GM12878 (cell line): ENCODE measurements around the gene WWP2. TPM values are rescaled to one million over a fixed set of nuclear protein-coding genes. Genes with fewer than 3 reads are reported as not detected.

Source experiments
- ATAC-seq: fragments of 200-7000 bp; cut with Tn5 transposase; 3 replicates; pipeline ENCODE4 v1.9.1; 2020; ENCODE audit warnings: mild to moderate bottlenecking, moderate library complexity
- BruUV-seq: library from RNA; stranded (reverse); fragments of 400-500 nt; replicated peaks from 2 replicates; lab custom pipeline; 2021; lab: Mats Ljungman, UMichigan
- CTCF ChIA-PET: fragments of 300-600 bp; sonication (Branson Sonifier 250); formaldehyde crosslinking; extraction: SDS; loops from one replicate; lab custom pipeline; 2021; ENCODE audit warnings: inconsistent platforms; lab: Yijun Ruan, JAX
- POLR2A ChIA-PET: fragments of 350-600 bp; formaldehyde crosslinking; extraction: SDS; loops from one replicate; lab custom pipeline; 2021; ENCODE audit warnings: inconsistent platforms; lab: Charles Lee
- RAD21 ChIA-PET: fragments of 300-600 bp; sonication (Branson Sonifier 250); formaldehyde crosslinking; loops from one replicate; lab custom pipeline; 2023; ENCODE audit warnings: antibody characterized with exemption; ENCODE audit not compliant: unreplicated experiment; lab: Charles Lee
- SMC1A ChIA-PET: fragments of 300-600 bp; sonication (Branson Sonifier 250); formaldehyde crosslinking; loops from one replicate; lab custom pipeline; 2023; ENCODE audit not compliant: unreplicated experiment, uncharacterized antibody; lab: Charles Lee
- DNase-seq: peaks from one replicate; pipeline ENCODE4 v3.0.0-alpha.2; 2011; ENCODE audit warnings: low read depth, low spot score
- FAIRE-seq: peaks from 3 replicates; lab custom pipeline; 2011; peaks lifted over from hg19 to GRCh38; lab: Jason Lieb, UNC
- H2AFZ ChIP-seq: 2 replicates; pipeline ENCODE4 v1.6.0; 2011; ENCODE audit warnings: low read depth, low read length, control low read depth; ENCODE audit not compliant: control insufficient read depth
- H3K27ac ChIP-seq: 2 replicates; pipeline ENCODE4 v1.5.1; 2011; ENCODE audit warnings: control low read depth; ENCODE audit not compliant: control insufficient read depth, insufficient read depth
- H3K27me3 ChIP-seq, 2 experiments: replicated peaks in 1 of 2; 2 replicates each; pipeline versions ENCODE4 v1.6.0 to v1.6.1; 2011; ENCODE audit warnings: low read length in 1 of 2; ENCODE audit not compliant: control insufficient read depth in 2 of 2, insufficient read depth in 2 of 2
- H3K36me3 ChIP-seq, 2 experiments: 2 replicates each; pipeline ENCODE4 v1.5.1; 2011; ENCODE audit warnings: low read length in 1 of 2; ENCODE audit not compliant: control insufficient read depth in 2 of 2, insufficient read depth in 2 of 2
- H3K4me1 ChIP-seq: 2 replicates; pipeline ENCODE4 v1.6.1; 2011; ENCODE audit warnings: mild to moderate bottlenecking, low read length, moderate library complexity, mixed read lengths; ENCODE audit not compliant: control insufficient read depth, insufficient read depth
- H3K4me2 ChIP-seq: 2 replicates; pipeline ENCODE4 v1.6.0; 2011; ENCODE audit warnings: control low read depth; ENCODE audit not compliant: control insufficient read depth, insufficient read depth
- H3K4me3 ChIP-seq: fragments of 200-600 bp; sonication (generic); 2 replicates; pipeline ENCODE4 v1.5.1; 2016
- H3K79me2 ChIP-seq: 2 replicates; pipeline ENCODE4 v1.6.0; 2011; ENCODE audit warnings: low read length; ENCODE audit not compliant: control insufficient read depth, insufficient read depth
- H3K9ac ChIP-seq: 2 replicates; pipeline ENCODE4 v1.8.0; 2011; ENCODE audit warnings: low read length, control low read depth, mixed read lengths; ENCODE audit not compliant: control insufficient read depth, insufficient read depth
- H3K9me3 ChIP-seq: replicated peaks from 3 replicates; pipeline ENCODE4 v1.5.1; 2011; ENCODE audit warnings: mild to moderate bottlenecking, low read length; ENCODE audit not compliant: control insufficient read depth, insufficient read depth
- H4K20me1 ChIP-seq: 2 replicates; pipeline ENCODE4 v1.6.0; 2011; ENCODE audit not compliant: control insufficient read depth, insufficient read depth
- CHD1 ChIP-seq: IDR thresholded peaks from 2 replicates; pipeline ENCODE4 v1.6.1; 2012; ENCODE audit warnings: low read depth, low read length, improper control_type of control experiment
- CHD2 ChIP-seq: IDR thresholded peaks from 2 replicates; pipeline ENCODE4 v1.6.1; 2011; ENCODE audit warnings: low read depth, low read length, improper control_type of control experiment, borderline replicate concordance
- HDGF ChIP-seq: fragments of 450-650 bp; IDR thresholded peaks from 2 replicates; pipeline ENCODE4 v1.6.1; 2016; ENCODE audit warnings: antibody characterized with exemption
- MEF2B ChIP-seq: fragments of 450-650 bp; IDR thresholded peaks from 2 replicates; pipeline ENCODE4 v1.6.1; 2018; ENCODE audit warnings: mild to moderate bottlenecking, moderate library complexity; ENCODE audit not compliant: partially characterized antibody, poor library complexity, severe bottlenecking
- NFXL1 ChIP-seq: fragments of 450-650 bp; IDR thresholded peaks from 2 replicates; pipeline ENCODE4 v1.6.1; 2017; ENCODE audit warnings: antibody characterized with exemption, mild to moderate bottlenecking, borderline replicate concordance
- RFX5 ChIP-seq: IDR thresholded peaks from 2 replicates; pipeline ENCODE4 v1.6.1; 2011; ENCODE audit warnings: low read depth, low read length, improper control_type of control experiment
- STAT1 ChIP-seq: fragments of 450-650 bp; conservative IDR thresholded peaks from 2 replicates; pipeline ENCODE4 v1.6.1; 2014; ENCODE audit warnings: antibody characterized with exemption, mild to moderate bottlenecking
- SUZ12 ChIP-seq: fragments of 200-600 bp; sonication (generic); IDR thresholded peaks from one replicate; pipeline ENCODE4 v1.6.1; 2018; ENCODE audit warnings: antibody characterized with exemption, mild to moderate bottlenecking; ENCODE audit not compliant: unreplicated experiment
- WGBS: methylation state at CpG from one replicate; pipeline ENCODE4 v1.1.6; 2016; ENCODE audit warnings: low lambda C conversion rate; ENCODE audit not compliant: insufficient replicate concordance, insufficient coverage; ENCODE audit errors: missing lambda C conversion rate; 5-methylcytosine and 5-hydroxymethylcytosine counted together
- in situ Hi-C: fragments of 300-500 bp; cut with MboI; formaldehyde crosslinking; loops from 9 replicates; pipeline ENCODE4 v1.14.3; 2018; ENCODE audit warnings: mixed read lengths
- intact Hi-C: fragments of 100-400 bp; cut with micrococcal nuclease; formaldehyde crosslinking; loops from one replicate; pipeline ENCODE4 v1.14.2; 2022; ENCODE audit not compliant: unreplicated experiment
- polyA plus RNA-seq, 11 experiments: library from polyadenylated mRNA; depleted of rRNA in 4 of 11; unstranded in 6 of 11; stranded (reverse) in 5 of 11; fragments of >200 nt; fragmentation: Nextera tagmentation in 4 of 11; fragmentation: Illumina TruSeq in 1 of 11; extraction: Ambion mirVana in 4 of 11; extraction: Trizol in 1 of 11; gene quantifications; 1 replicate in 1 of 11; 2 replicates in 10 of 11; pipeline versions ENCODE4 v1.2.1 to v1.2.3, GENCODE V29; 2011 to 2016; ENCODE audit warnings: inconsistent platforms in 2 of 11, missing spikeins in 2 of 11, low read depth in 1 of 11
- total RNA-seq, 4 experiments: library from RNA; depleted of rRNA in 3 of 4; stranded (reverse); fragments of >200 nt in 3 of 4; fragmentation: Illumina TruSeq in 1 of 4; extraction: Trizol in 1 of 4; gene quantifications; 2 replicates each; pipeline versions ENCODE4 v1.2.1 to v1.2.3, GENCODE V29; 2013 to 2021
- TF ChIP-seq, protein P1 (sequence below): IDR thresholded peaks from 2 replicates; pipeline ENCODE4 v1.6.1; 2012; ENCODE audit warnings: improper control_type of control experiment, low read depth, low read length; ENCODE audit not compliant: insufficient replicate concordance
- TF ChIP-seq, protein P2 (sequence below): fragments of 450-650 bp; IDR thresholded peaks from 2 replicates; pipeline ENCODE4 v1.6.1; 2018; ENCODE audit warnings: mild to moderate bottlenecking, low read depth, moderate library complexity; ENCODE audit not compliant: partially characterized antibody
- TF ChIP-seq, protein P3 (sequence below): fragments of 450-650 bp; IDR thresholded peaks from 2 replicates; pipeline ENCODE4 v1.6.1; 2017; ENCODE audit warnings: mild to moderate bottlenecking, low read depth, inconsistent platforms; ENCODE audit not compliant: poor library complexity, severe bottlenecking

The WWP2 gene
- total and polyA plus RNA-seq, 10 of the 15 experiments (the other 5 are each of a cell fraction or from before 2014, with no cell fraction given), result 2.8 to 47.0 (median 23.8) TPM

DNA sequence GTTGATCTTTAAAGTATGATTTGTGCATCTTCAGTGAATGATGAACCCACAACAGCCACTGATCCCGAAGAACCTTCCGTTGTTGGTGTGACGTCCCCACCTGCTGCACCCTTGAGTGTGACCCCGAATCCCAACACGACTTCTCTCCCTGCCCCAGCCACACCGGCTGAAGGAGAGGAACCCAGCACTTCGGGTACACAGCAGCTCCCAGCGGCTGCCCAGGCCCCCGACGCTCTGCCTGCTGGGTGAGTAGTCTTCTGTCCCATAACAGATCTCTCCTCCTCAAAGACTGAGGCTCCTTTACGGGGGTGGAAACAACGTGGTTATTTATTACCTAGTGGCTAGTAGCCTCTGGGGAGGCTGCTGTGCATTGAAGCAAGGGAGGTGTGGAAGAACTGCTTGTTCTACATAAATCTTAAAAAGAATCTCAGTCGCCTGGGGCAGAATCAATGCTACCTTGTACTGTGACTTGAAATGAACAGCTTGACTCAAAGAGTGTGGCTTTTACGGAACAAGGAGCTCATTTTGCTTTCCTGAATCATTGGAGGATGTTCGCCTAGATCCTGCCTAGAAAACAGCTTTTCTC, 126.0 kb downstream of the WWP2 start:
- no peak overlapping the region for H3K4me2 ChIP-seq
- in situ Hi-C loops, result no loop called here
- BruUV-seq, result no TSS peak
- 73% methylated on average over 15 of the region's 15 CpGs for WGBS
- H4K20me1 ChIP-seq, result no peaks in the 10 kb centered on the region
- FAIRE-seq (no peak), DNase-seq (peak; percentile 2), ATAC-seq (peak; percentile 72)
- H3K27ac ChIP-seq, result no peak overlapping the region
- H3K4me3 ChIP-seq, result no peak overlapping the region
- H3K9ac ChIP-seq, result no peak overlapping the region
- ChIA-PET RAD21 (interaction anchor here (0.9 to 1.6 kb wide), 2 partner anchors 42 kb away, joined by 3 to 5 read pairs; no protein-coding TSS in a partner anchor), SMC1A (interaction anchor here (0.7 kb wide), 2 partner anchors 84 to 92 kb away, joined by 3 to 4 read pairs; no protein-coding TSS in a partner anchor), POLR2A (no interaction called here), CTCF (no interaction called here)
- H3K36me3 ChIP-seq, result no peaks in the 10 kb centered on the region; a peak in 3 of 4 replicates
- H2AFZ ChIP-seq, result no peak overlapping the region
- no peaks in the 10 kb centered on the region for H3K9me3 ChIP-seq
- no peaks in the 10 kb centered on the region for H3K27me3 ChIP-seq
- intact Hi-C loops, result no loop called here
- H3K4me1 ChIP-seq, result no peaks in the 10 kb centered on the region
- no peaks in the 10 kb centered on the region for H3K79me2 ChIP-seq
- TF ChIP-seq, protein P1, sequence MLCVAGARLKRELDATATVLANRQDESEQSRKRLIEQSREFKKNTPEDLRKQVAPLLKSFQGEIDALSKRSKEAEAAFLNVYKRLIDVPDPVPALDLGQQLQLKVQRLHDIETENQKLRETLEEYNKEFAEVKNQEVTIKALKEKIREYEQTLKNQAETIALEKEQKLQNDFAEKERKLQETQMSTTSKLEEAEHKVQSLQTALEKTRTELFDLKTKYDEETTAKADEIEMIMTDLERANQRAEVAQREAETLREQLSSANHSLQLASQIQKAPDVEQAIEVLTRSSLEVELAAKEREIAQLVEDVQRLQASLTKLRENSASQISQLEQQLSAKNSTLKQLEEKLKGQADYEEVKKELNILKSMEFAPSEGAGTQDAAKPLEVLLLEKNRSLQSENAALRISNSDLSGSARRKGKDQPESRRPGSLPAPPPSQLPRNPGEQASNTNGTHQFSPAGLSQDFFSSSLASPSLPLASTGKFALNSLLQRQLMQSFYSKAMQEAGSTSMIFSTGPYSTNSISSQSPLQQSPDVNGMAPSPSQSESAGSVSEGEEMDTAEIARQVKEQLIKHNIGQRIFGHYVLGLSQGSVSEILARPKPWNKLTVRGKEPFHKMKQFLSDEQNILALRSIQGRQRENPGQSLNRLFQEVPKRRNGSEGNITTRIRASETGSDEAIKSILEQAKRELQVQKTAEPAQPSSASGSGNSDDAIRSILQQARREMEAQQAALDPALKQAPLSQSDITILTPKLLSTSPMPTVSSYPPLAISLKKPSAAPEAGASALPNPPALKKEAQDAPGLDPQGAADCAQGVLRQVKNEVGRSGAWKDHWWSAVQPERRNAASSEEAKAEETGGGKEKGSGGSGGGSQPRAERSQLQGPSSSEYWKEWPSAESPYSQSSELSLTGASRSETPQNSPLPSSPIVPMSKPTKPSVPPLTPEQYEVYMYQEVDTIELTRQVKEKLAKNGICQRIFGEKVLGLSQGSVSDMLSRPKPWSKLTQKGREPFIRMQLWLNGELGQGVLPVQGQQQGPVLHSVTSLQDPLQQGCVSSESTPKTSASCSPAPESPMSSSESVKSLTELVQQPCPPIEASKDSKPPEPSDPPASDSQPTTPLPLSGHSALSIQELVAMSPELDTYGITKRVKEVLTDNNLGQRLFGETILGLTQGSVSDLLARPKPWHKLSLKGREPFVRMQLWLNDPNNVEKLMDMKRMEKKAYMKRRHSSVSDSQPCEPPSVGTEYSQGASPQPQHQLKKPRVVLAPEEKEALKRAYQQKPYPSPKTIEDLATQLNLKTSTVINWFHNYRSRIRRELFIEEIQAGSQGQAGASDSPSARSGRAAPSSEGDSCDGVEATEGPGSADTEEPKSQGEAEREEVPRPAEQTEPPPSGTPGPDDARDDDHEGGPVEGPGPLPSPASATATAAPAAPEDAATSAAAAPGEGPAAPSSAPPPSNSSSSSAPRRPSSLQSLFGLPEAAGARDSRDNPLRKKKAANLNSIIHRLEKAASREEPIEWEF, result no peak
- TF ChIP-seq STAT1 (no peak), NFXL1 (no peak), RFX5 (no peak), SUZ12 (no peak), CHD1 (no peak), MEF2B (peak; percentile 70), CHD2 (no peak), HDGF (peak; percentile 24; the same call in 1 of the 2 replicates)
- TF ChIP-seq, protein P2, sequence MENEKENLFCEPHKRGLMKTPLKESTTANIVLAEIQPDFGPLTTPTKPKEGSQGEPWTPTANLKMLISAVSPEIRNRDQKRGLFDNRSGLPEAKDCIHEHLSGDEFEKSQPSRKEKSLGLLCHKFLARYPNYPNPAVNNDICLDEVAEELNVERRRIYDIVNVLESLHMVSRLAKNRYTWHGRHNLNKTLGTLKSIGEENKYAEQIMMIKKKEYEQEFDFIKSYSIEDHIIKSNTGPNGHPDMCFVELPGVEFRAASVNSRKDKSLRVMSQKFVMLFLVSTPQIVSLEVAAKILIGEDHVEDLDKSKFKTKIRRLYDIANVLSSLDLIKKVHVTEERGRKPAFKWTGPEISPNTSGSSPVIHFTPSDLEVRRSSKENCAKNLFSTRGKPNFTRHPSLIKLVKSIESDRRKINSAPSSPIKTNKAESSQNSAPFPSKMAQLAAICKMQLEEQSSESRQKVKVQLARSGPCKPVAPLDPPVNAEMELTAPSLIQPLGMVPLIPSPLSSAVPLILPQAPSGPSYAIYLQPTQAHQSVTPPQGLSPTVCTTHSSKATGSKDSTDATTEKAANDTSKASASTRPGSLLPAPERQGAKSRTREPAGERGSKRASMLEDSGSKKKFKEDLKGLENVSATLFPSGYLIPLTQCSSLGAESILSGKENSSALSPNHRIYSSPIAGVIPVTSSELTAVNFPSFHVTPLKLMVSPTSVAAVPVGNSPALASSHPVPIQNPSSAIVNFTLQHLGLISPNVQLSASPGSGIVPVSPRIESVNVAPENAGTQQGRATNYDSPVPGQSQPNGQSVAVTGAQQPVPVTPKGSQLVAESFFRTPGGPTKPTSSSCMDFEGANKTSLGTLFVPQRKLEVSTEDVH, result no peak
- TF ChIP-seq, protein P3, sequence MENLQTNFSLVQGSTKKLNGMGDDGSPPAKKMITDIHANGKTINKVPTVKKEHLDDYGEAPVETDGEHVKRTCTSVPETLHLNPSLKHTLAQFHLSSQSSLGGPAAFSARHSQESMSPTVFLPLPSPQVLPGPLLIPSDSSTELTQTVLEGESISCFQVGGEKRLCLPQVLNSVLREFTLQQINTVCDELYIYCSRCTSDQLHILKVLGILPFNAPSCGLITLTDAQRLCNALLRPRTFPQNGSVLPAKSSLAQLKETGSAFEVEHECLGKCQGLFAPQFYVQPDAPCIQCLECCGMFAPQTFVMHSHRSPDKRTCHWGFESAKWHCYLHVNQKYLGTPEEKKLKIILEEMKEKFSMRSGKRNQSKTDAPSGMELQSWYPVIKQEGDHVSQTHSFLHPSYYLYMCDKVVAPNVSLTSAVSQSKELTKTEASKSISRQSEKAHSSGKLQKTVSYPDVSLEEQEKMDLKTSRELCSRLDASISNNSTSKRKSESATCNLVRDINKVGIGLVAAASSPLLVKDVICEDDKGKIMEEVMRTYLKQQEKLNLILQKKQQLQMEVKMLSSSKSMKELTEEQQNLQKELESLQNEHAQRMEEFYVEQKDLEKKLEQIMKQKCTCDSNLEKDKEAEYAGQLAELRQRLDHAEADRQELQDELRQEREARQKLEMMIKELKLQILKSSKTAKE, result no peak
